DMS153 (cell line): ENCODE measurements around the gene ZC3H15.
"Not testable (repeated sequence)": the region's sequence is repeated elsewhere in the genome, so short reads cannot be mapped to it uniquely, and the experiment has no call there.

Source experiments
- DNase-seq: peaks from one replicate; lab custom pipeline; 2025; lab: John Stamatoyannopoulos, UW

The ZC3H15 gene

GRCh38 chr2:186485871-186486650, at the start of gene ZC3H15:
Gene ZC3H15 (plus strand): TSS chr2:186486260. CDS start chr2:186486383, 123 bp downstream.
- DNase-seq = peak; percentile 96

GRCh38 chr2:186437719-186438118, 48.3 kb upstream of the ZC3H15 start:
- no peak for DNase-seq

GRCh38 chr2:186439673-186440095, 46.4 kb upstream of the ZC3H15 start:
- not testable (repeated sequence) for DNase-seq

- DNase-seq = no peak
Measured at GRCh38 chr2:186440506-186440905, 45.6 kb upstream of the ZC3H15 start.

GRCh38 chr2:186442885-186443284, 43.2 kb upstream of the ZC3H15 start:
- DNase-seq = no peak

GRCh38 chr2:186443851-186444250, 42.2 kb upstream of the ZC3H15 start:
- no peak for DNase-seq

- DNase-seq = no peak
Measured at GRCh38 chr2:186445506-186445905, 40.6 kb upstream of the ZC3H15 start.

GRCh38 chr2:186455613-186456012, 30.4 kb upstream of the ZC3H15 start:
- no peak for DNase-seq

- DNase-seq = no peak
Measured at GRCh38 chr2:186456941-186457340, 29.1 kb upstream of the ZC3H15 start.

- no peak for DNase-seq
Measured at GRCh38 chr2:186457908-186458307, 28.2 kb upstream of the ZC3H15 start.

GRCh38 chr2:186459009-186459408, 27.1 kb upstream of the ZC3H15 start:
- peak; percentile 10 for DNase-seq

- no peak for DNase-seq
Measured at GRCh38 chr2:186460465-186460864, 25.6 kb upstream of the ZC3H15 start.

GRCh38 chr2:186466743-186467142, 19.3 kb upstream of the ZC3H15 start:
- DNase-seq = no peak

GRCh38 chr2:186467421-186467820, 18.6 kb upstream of the ZC3H15 start:
- DNase-seq = no peak

- not testable (repeated sequence) for DNase-seq
Measured at GRCh38 chr2:186472722-186473493, 13.2 kb upstream of the ZC3H15 start.

- not testable (repeated sequence) for DNase-seq
Measured at GRCh38 chr2:186474239-186474638, 11.8 kb upstream of the ZC3H15 start.

- peak; percentile 7 for DNase-seq
Measured at GRCh38 chr2:186477790-186478189, 8.3 kb upstream of the ZC3H15 start.

- no peak for DNase-seq
Measured at GRCh38 chr2:186480991-186481390, 5.1 kb upstream of the ZC3H15 start.

- no peak for DNase-seq
Measured at GRCh38 chr2:186484062-186484735, 1.9 kb upstream of the ZC3H15 start.

GRCh38 chr2:186485576-186485870, 537 bp upstream of the ZC3H15 start:
- DNase-seq = peak; percentile 52

- DNase-seq = no peak
Measured at GRCh38 chr2:186486651-186487647, 889 bp downstream of the ZC3H15 start.
